Testis (tissue), 2 donors: ENCODE results near the gene COMMD10.

Experiments used
- POLR2A ChIP-seq: fragments of 450-650 bp; IDR thresholded peaks from one replicate; pipeline ENCODE4 v1.6.1; 2017; ENCODE audit warnings: antibody characterized with exemption, mild to moderate bottlenecking, moderate library complexity
- TF ChIP-seq, protein P1 (sequence below), 3 experiments: fragments of 450-650 bp in 2 of 3; fragments of 200-600 bp in 1 of 3; sonication (generic) in 1 of 3; IDR thresholded peaks; one replicate each; pipeline ENCODE4 v1.5.1; 2016 to 2019; ENCODE audit warnings: antibody characterized with exemption in 3 of 3, mild to moderate bottlenecking in 2 of 3, moderate library complexity in 1 of 3

DNA sequence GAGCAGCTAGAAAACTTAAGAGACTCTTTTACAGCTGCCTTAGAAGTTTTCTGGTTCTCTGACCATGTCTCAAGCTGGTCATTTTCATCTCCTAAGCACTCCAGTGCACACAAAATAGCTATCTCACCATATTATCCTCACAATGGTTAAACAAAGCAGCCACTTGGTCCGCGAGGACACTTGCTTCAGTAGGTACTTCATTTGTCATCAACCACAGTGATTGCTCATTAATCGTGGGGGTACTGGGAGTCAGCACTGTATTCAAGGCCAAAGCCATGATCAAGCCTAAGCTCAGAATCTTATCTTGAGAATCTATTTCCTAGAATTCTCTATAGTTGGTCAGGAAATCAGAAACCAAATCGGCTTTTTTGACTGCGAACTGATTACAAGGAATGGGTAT lies 49.7 kb upstream of the COMMD10 start:
- TF ChIP-seq, protein P1, sequence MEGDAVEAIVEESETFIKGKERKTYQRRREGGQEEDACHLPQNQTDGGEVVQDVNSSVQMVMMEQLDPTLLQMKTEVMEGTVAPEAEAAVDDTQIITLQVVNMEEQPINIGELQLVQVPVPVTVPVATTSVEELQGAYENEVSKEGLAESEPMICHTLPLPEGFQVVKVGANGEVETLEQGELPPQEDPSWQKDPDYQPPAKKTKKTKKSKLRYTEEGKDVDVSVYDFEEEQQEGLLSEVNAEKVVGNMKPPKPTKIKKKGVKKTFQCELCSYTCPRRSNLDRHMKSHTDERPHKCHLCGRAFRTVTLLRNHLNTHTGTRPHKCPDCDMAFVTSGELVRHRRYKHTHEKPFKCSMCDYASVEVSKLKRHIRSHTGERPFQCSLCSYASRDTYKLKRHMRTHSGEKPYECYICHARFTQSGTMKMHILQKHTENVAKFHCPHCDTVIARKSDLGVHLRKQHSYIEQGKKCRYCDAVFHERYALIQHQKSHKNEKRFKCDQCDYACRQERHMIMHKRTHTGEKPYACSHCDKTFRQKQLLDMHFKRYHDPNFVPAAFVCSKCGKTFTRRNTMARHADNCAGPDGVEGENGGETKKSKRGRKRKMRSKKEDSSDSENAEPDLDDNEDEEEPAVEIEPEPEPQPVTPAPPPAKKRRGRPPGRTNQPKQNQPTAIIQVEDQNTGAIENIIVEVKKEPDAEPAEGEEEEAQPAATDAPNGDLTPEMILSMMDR (IDR thresholded peaks at IDR 0.05), result no peak
- TF ChIP-seq POLR2A, result no peak
